OCI-LY3 (cell line): Measurements from ENCODE around the gene ISOC2.

Source experiments
- H2AFZ ChIP-seq: fragments of 200-600, 300-600 bp; shearing (Covaris generic); 2 replicates; pipeline ENCODE4 v1.6.0; 2014; ENCODE audit warnings: antibody characterized with exemption, low read depth, low read length
- H3K27ac ChIP-seq: fragments of 200-600, 300-600 bp; sonication (generic); 2 replicates; pipeline ENCODE4 v1.5.1; 2014; ENCODE audit warnings: mild to moderate bottlenecking, low read length, moderate library complexity, mixed read lengths
- H3K27me3 ChIP-seq: fragments of 200-600, 300-600 bp; sonication (generic); 2 replicates; pipeline ENCODE4 v1.6.1; 2014; ENCODE audit warnings: low read depth, low read length, mixed read lengths
- H3K36me3 ChIP-seq: fragments of 200-600, 300-600 bp; sonication (generic); replicated peaks from 2 replicates; pipeline ENCODE3; 2014; ENCODE audit warnings: low read depth, low read length, mixed read lengths
- H3K4me1 ChIP-seq: fragments of 300-600, 200-600 bp; sonication (generic); 2 replicates; pipeline ENCODE4 v1.6.1; 2014; ENCODE audit warnings: low read length, mixed read lengths
- H3K4me2 ChIP-seq: fragments of 200-600, 300-600 bp; sonication (generic); 2 replicates; pipeline ENCODE4 v1.6.1; 2014; ENCODE audit warnings: low read length, mixed read lengths
- H3K4me3 ChIP-seq: fragments of 300-600, 200-600 bp; sonication (generic); 2 replicates; pipeline ENCODE4 v1.5.1; 2014; ENCODE audit warnings: antibody characterized with exemption, mild to moderate bottlenecking, low read length, moderate library complexity
- H3K79me2 ChIP-seq: fragments of 300-600, 200-600 bp; shearing (Covaris generic); 2 replicates; pipeline ENCODE4 v1.6.1; 2014; ENCODE audit warnings: mild to moderate bottlenecking, low read length, mixed read lengths
- H3K9ac ChIP-seq: fragments of 300-600, 200-600 bp; shearing (Covaris generic); 2 replicates; pipeline ENCODE4 v1.6.0; 2014; ENCODE audit warnings: mild to moderate bottlenecking, low read length, moderate library complexity
- H3K9me3 ChIP-seq: fragments of 200-600, 300-600 bp; shearing (Covaris generic); 2 replicates; pipeline ENCODE4 v1.6.1; 2014; ENCODE audit warnings: low read length, mixed read lengths; ENCODE audit not compliant: insufficient read depth
- H4K20me1 ChIP-seq: fragments of 200-600, 300-600 bp; sonication (generic); 2 replicates; pipeline ENCODE4 v1.6.1; 2016; ENCODE audit warnings: low read length, mixed read lengths; ENCODE audit not compliant: insufficient read depth
- CTCF ChIP-seq: fragments of 200-600, 300-600 bp; sonication (generic); IDR thresholded peaks from 2 replicates; pipeline ENCODE4 v1.5.1; 2014; ENCODE audit warnings: antibody characterized with exemption, low read length, low read depth
- EZH2phosphoT487 ChIP-seq: fragments of 200-600 bp; shearing (Covaris generic); IDR thresholded peaks from 2 replicates; pipeline ENCODE4 v1.6.1; 2018; ENCODE audit warnings: antibody characterized with exemption, mixed run types, low read depth

The ISOC2 gene

GRCh38 chr19:55446060-55446459 lies 15.4 kb downstream of the ISOC2 start:
- Histone ChIP-seq H3K27me3 (no peaks in the 10 kb centered on the region), H3K27ac (no peak overlapping the region)

GRCh38 chr19:55444646-55445045 lies 16.8 kb downstream of the ISOC2 start:
- no peak for TF ChIP-seq EZH2phosphoT487
- no peak for TF ChIP-seq CTCF
- no peak overlapping the region for H3K27ac ChIP-seq
- H3K9ac ChIP-seq: no peak overlapping the region
- H3K27me3 ChIP-seq: no peaks in the 10 kb centered on the region
- no peaks in the 10 kb centered on the region for H3K36me3 ChIP-seq
- no peaks in the 10 kb centered on the region for H3K79me2 ChIP-seq
- no peak overlapping the region for H3K4me2 ChIP-seq
- H4K20me1 ChIP-seq: no peaks in the 10 kb centered on the region
- no peaks in the 10 kb centered on the region for H3K4me1 ChIP-seq
- no peak overlapping the region for H3K4me3 ChIP-seq
- no peak overlapping the region for H2AFZ ChIP-seq
- no peaks in the 10 kb centered on the region for H3K9me3 ChIP-seq

More at GRCh38 chr19:55446060-55446459, 15.4 kb downstream of the ISOC2 start:
- Histone ChIP-seq H4K20me1 (no peaks in the 10 kb centered on the region), H3K4me3 (no peak overlapping the region), H3K79me2 (no peaks in the 10 kb centered on the region), H3K4me2 (no peak overlapping the region), H3K36me3 (no peaks in the 10 kb centered on the region), H2AFZ (no peak overlapping the region), H3K9me3 (no peaks in the 10 kb centered on the region), H3K9ac (no peak overlapping the region), H3K4me1 (no peaks in the 10 kb centered on the region)
- TF ChIP-seq CTCF (no peak), EZH2phosphoT487 (no peak)

GRCh38 chr19:55443824-55444480 lies 17.5 kb downstream of the ISOC2 start:
- Histone ChIP-seq H3K4me3 (no peak overlapping the region), H3K27me3 (no peaks in the 10 kb centered on the region), H3K4me2 (no peak overlapping the region)

More at GRCh38 chr19:55443824-55444480, 17.5 kb downstream of the ISOC2 start:
- Histone ChIP-seq H2AFZ (no peak overlapping the region), H3K4me1 (no peaks in the 10 kb centered on the region), H3K36me3 (no peaks in the 10 kb centered on the region), H3K79me2 (no peaks in the 10 kb centered on the region), H4K20me1 (no peaks in the 10 kb centered on the region), H3K27ac (no peak overlapping the region), H3K9ac (no peak overlapping the region), H3K9me3 (no peaks in the 10 kb centered on the region)
- TF ChIP-seq CTCF: no peak
- no peak for TF ChIP-seq EZH2phosphoT487
